ENCODE data around the gene DHDH.

Gene DHDH

GRCh38 chr19:48992581-48993174, 59.2 kb downstream of the DHDH start:
- no peak for DNase-seq (ENCODE audit: low spot score)

- DNase-seq (ENCODE audit: low spot score) = peak; percentile 100
Measured at GRCh38 chr19:48993175-48994034, 59.9 kb downstream of the DHDH start, which contains the start of the genes GYS1 and RUVBL2. Gene GYS1 (minus strand): TSS chr19:48993309. CDS start chr19:48993112, 197 bp downstream. Gene RUVBL2 (plus strand): TSS chr19:48993887. CDS start chr19:48993912, 25 bp downstream.

GRCh38 chr19:48994035-48994386, 60.5 kb downstream of the DHDH start:
- no peak for DNase-seq (ENCODE audit: low spot score)
